Smooth muscle cell (in vitro differentiated cells): ENCODE results near the gene PIK3R6. TPM values are rescaled to one million over a fixed set of nuclear protein-coding genes. Genes with fewer than 3 reads are reported as not detected.

ENCODE experiments used
- DNase-seq: peaks from one replicate; lab custom pipeline; 2025; ENCODE audit not compliant: unreplicated experiment; lab: John Stamatoyannopoulos, UW
- H2AFZ ChIP-seq: fragments of 200-600 bp; sonication (generic); 2 replicates; pipeline ENCODE4 v1.6.0; 2016; ENCODE audit warnings: antibody characterized with exemption, low read depth, mild to moderate bottlenecking
- H3F3A ChIP-seq: fragments of 200-600 bp; sonication (generic); 2 replicates; pipeline ENCODE4 v1.6.0; 2017; ENCODE audit warnings: antibody characterized with exemption, low read depth
- H3K27ac ChIP-seq: fragments of 200-600 bp; sonication (generic); 2 replicates; pipeline ENCODE4 v1.5.1; 2016; ENCODE audit warnings: low read depth, mild to moderate bottlenecking
- H3K27me3 ChIP-seq: fragments of 200-600 bp; sonication (generic); 2 replicates; pipeline ENCODE4 v1.6.1; 2016; ENCODE audit warnings: low read depth, mild to moderate bottlenecking
- H3K36me3 ChIP-seq: fragments of 200-600 bp; sonication (generic); 2 replicates; pipeline ENCODE4 v1.5.1; 2016; ENCODE audit warnings: low read depth
- H3K4me1 ChIP-seq: fragments of 200-600 bp; sonication (generic); 2 replicates; pipeline ENCODE4 v1.5.1; 2016; ENCODE audit warnings: low read depth
- H3K4me2 ChIP-seq: fragments of 200-600 bp; sonication (generic); 2 replicates; pipeline ENCODE4 v1.6.0; 2016; ENCODE audit warnings: mild to moderate bottlenecking
- H3K4me3 ChIP-seq: fragments of 200-600 bp; sonication (generic); 2 replicates; pipeline ENCODE4 v1.5.1; 2016; ENCODE audit warnings: mild to moderate bottlenecking
- H3K79me2 ChIP-seq: fragments of 200-600 bp; sonication (generic); 2 replicates; pipeline ENCODE4 v1.6.0; 2016; ENCODE audit warnings: low read depth, mild to moderate bottlenecking
- H3K9ac ChIP-seq: fragments of 200-600 bp; sonication (generic); 2 replicates; pipeline ENCODE4 v1.6.0; 2016; ENCODE audit warnings: low read depth
- H3K9me3 ChIP-seq: fragments of 200-600 bp; sonication (generic); replicated peaks from 2 replicates; pipeline ENCODE4 v1.5.1; 2016; ENCODE audit warnings: low read depth
- H4K20me1 ChIP-seq: fragments of 200-600 bp; sonication (generic); 2 replicates; pipeline ENCODE4 v1.6.0; 2016; ENCODE audit warnings: low read depth
- CTCF ChIP-seq: fragments of 200-600 bp; sonication (generic); IDR thresholded peaks from 2 replicates; pipeline ENCODE4 v1.5.1; 2017; ENCODE audit warnings: borderline replicate concordance, mild to moderate bottlenecking, antibody characterized with exemption; ENCODE audit not compliant: insufficient read depth, poor library complexity, severe bottlenecking
- WGBS: methylation state at CpG from one replicate; pipeline ENCODE4 v1.1.7; 2016; ENCODE audit warnings: low lambda C conversion rate; 5-methylcytosine and 5-hydroxymethylcytosine counted together
- polyA plus RNA-seq: library from polyadenylated mRNA; unstranded; fragments of >200 nt; fragmentation: Nextera tagmentation; extraction: Ambion mirVana; gene quantifications from 2 replicates; pipeline ENCODE4 v1.2.1, GENCODE V29; 2016
- total RNA-seq: library from RNA; depleted of rRNA; stranded (reverse); fragments of >200 nt; gene quantifications from 2 replicates; pipeline ENCODE4 v1.2.3, GENCODE V29; 2014

PIK3R6 gene
- total and polyA plus RNA-seq, 2 experiments from 2014 or later = not detected

GRCh38 chr17:8879410-8879809 is 11.9 kb upstream of the PIK3R6 start:
- Histone ChIP-seq H3K27ac (no peak overlapping the region), H3K79me2 (no peaks in the 10 kb centered on the region), H3K4me3 (no peak overlapping the region), H3K4me1 (no peaks in the 10 kb centered on the region), H3K9ac (no peak overlapping the region), H3K36me3 (no peaks in the 10 kb centered on the region), H3K4me2 (no peak overlapping the region), H3F3A (no peaks in the 10 kb centered on the region), H4K20me1 (no peaks in the 10 kb centered on the region), H3K9me3 (no peaks in the 10 kb centered on the region), H2AFZ (no peak overlapping the region), H3K27me3 (peaks cover 9% of the 10 kb centered on the region)
- WGBS = 76% methylated on average over 7 of the region's 7 CpGs
- no peak for DNase-seq
- TF ChIP-seq CTCF = no peak

DNA sequence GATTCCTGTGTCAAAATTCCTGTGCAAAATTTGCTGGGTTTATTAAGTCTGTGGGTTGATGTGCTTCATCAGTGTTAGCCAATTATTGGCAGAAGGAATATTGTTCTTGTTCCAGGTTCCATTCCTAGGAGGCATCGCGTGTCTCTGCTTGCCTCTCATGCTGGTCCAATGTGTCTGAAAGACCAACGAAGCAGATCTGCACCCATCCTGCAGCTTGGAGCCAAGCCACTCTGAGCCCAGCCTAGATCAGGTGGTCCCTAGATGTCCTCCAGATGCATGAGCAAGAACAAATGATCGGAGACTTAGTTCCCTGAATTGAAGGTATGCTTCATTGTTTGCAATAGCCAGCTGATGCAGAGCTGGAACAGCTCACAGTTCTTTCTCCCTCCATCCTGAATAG is 10.5 kb upstream of the PIK3R6 start:
- 84% methylated on average over 4 of the region's 4 CpGs for WGBS

GRCh38 chr17:8875957-8876356 is 8.5 kb upstream of the PIK3R6 start:
- Histone ChIP-seq H3K4me3 (no peak overlapping the region), H3K79me2 (no peaks in the 10 kb centered on the region), H3K4me2 (no peak overlapping the region), H3K27ac (no peak overlapping the region), H2AFZ (no peak overlapping the region), H4K20me1 (no peaks in the 10 kb centered on the region), H3K9ac (no peak overlapping the region), H3K27me3 (peaks cover 9% of the 10 kb centered on the region), H3K9me3 (no peaks in the 10 kb centered on the region), H3F3A (no peaks in the 10 kb centered on the region), H3K36me3 (no peaks in the 10 kb centered on the region), H3K4me1 (no peaks in the 10 kb centered on the region)
- no peak for DNase-seq
- WGBS = 85% methylated on average over 5 of the region's 5 CpGs
- no peak for TF ChIP-seq CTCF

More for the DNA sequence above, 10.5 kb upstream of the PIK3R6 start:
- no peak overlapping the region for H3K4me2 ChIP-seq
- H3K4me1 ChIP-seq = no peaks in the 10 kb centered on the region
- H3F3A ChIP-seq = no peaks in the 10 kb centered on the region
- no peaks in the 10 kb centered on the region for H4K20me1 ChIP-seq
- H3K9ac ChIP-seq = no peak overlapping the region
- no peak overlapping the region for H2AFZ ChIP-seq
- H3K4me3 ChIP-seq = no peak overlapping the region
- no peaks in the 10 kb centered on the region for H3K9me3 ChIP-seq
- H3K79me2 ChIP-seq = no peaks in the 10 kb centered on the region
- DNase-seq = no peak
- TF ChIP-seq CTCF = no peak
- H3K27me3 ChIP-seq = peaks cover 9% of the 10 kb centered on the region
- H3K27ac ChIP-seq = no peak overlapping the region
- no peaks in the 10 kb centered on the region for H3K36me3 ChIP-seq

DNA sequence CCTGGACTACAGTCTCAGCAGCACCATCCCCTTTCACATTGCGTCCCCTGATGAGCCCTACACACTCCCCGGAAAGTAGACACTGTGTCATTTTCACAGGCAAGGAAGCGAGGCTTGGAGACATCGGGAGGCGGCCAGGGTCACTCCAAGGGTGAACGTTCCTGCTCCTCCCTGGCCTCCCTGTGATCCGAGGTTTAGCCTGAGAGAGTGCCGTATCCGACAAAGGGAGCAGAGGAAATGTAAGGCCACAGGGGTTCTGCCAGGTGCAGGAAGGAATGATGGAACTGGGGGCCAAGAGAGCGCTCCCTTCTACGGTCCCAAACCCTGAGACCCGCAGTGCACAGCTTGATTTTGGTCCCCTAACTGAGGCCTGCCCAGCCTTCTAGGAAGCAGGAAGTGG is 8.0 kb upstream of the PIK3R6 start:
- Histone ChIP-seq H3F3A (no peaks in the 10 kb centered on the region), H4K20me1 (no peaks in the 10 kb centered on the region), H3K4me1 (no peaks in the 10 kb centered on the region), H3K36me3 (no peaks in the 10 kb centered on the region), H3K9ac (no peak overlapping the region), H3K27me3 (peaks cover 9% of the 10 kb centered on the region), H3K4me2 (no peak overlapping the region), H2AFZ (no peak overlapping the region), H3K27ac (no peak overlapping the region), H3K79me2 (no peaks in the 10 kb centered on the region), H3K4me3 (no peak overlapping the region), H3K9me3 (no peaks in the 10 kb centered on the region)
- no peak for TF ChIP-seq CTCF
- 92% methylated on average over 12 of the region's 12 CpGs for whole genome bisulfite sequencing
- no peak for DNase-seq
